ENCODE measurements around the gene PRRT3.

- TF ChIP-seq CTCF (IDR thresholded peaks at IDR 0.05; ENCODE audit: low read depth, low read length) (no peak), MYC (IDR thresholded peaks at IDR 0.05; ENCODE audit: low read depth, low read length) (no peak)
Observed at GRCh38 chr3:9970020-9970652, 17.9 kb upstream of the PRRT3 start.
